Activated naive CD8-positive, alpha-beta T cell treated with anti-CD3 and anti-CD28 coated beads, Interleukin-2, amount 50 U/mL, for 16 hours (primary cell): ENCODE measurements around the gene MCFD2.

Source experiments
- DNase-seq: peaks from one replicate; pipeline ENCODE4 v3.0.0-alpha.2; 2020; ENCODE audit warnings: low read depth, low spot score

The MCFD2 gene

DNA sequence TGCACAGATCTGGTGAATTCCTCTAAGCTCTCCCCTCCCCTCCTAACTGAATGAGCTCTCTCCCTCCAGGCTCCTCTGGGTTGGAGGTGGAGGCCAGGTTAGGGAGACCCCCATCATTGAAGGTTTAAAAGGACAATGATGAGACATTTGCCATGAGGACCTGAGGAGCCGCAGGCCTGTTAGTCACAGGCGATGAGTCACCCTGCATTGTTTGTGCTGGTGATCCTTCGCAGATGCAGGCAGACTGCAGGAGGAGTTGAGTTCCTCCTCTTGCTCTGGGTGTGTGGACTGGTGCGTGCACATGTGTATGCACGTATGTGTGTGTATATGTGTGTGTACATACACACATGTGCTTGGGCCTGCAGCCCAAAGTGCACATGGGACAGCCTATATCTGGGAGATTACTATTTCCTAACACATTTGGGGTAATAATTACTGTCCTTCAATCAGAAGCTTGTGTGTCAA lies 42.0 kb downstream of the MCFD2 start:
- no peak for DNase-seq

DNA sequence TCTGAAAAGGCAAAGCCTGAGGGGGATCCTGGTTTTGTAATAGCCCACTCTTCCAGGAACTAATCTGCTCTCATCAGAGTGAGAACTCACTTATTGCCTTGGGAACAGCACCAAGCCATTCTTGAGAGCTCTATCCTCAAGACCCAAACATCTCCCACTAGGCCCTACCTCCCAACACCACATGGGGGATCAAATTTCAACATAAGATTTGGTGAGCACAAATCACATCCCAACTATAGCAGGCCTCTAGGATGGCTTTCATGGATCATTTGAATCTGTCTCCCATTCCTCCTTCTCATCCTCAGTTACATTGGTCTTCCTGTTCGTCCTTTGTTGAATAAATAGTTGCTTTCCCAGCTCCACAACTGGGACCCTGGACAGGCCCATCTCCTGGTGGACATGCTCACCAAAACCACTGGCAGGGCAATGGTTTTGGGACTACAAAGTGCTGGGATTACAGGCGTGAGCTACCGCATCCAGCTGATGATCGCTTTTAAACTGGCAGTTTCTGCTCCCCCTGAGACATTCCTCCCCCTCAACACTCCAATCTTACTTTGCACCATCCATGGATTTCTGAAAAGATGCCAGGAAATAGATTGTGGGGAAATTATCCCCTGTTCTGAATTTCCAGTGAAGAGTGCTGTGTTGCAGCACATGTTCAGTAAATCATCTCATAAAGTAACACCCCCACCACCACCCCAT lies 42.6 kb downstream of the MCFD2 start:
- no peak for DNase-seq

DNA sequence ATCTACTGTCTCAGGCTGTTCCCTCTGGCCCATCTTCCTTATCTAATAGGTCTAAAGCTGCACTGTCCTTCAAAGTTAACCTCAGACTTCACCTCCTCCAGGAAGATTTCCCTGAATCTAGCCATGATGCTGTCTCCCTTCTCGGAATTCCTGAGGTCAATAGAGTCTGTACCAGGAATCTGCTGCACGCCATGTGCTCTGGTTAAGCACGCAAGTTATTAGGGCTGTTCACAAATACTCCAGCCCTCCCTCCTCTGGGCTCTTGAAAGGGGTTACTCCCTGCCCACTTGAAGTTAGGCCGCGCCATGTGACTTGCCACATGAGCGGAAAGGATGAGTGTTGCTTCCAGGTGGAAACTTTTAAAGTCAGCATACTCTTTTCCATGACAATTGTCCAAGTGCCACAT lies 43.6 kb downstream of the MCFD2 start:
- no peak for DNase-seq

DNA sequence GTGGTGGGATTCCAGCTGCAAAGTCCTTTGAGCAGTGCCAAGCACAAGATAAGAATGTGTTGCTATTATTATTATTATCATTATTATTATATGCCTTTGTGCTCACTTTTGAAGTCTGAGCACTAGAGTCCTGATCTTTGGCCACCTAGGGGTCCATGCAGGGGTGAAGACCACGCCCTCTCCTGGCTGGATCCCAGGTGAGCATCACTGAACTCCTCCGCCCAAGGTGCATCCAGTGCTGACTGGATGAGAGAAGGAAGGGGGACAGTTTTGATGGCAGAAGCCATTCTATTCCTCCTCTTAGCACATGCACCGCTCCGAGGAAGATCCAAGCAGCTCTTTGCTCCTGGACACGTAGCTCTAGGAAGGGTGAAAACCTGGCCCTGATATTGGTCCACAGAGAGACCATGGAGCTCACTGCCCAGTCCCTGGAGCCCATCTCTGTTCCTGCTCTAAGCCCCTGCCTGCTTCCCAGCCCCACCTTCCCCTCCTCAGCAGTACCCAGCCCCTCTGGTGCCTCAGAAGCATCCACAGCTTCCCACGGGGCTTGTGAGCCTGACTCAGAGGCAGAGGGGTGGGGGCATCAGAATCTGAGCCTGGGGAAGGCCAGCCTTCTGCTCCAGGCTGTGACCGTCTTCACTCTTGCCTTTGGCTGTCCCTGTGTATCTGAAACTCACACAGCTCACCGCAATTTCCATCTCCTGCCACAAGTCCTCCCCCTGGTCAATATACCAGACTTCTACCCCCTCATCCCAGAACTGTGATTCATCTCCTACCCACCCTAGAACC lies 45.4 kb downstream of the MCFD2 start:
- no peak for DNase-seq

DNA sequence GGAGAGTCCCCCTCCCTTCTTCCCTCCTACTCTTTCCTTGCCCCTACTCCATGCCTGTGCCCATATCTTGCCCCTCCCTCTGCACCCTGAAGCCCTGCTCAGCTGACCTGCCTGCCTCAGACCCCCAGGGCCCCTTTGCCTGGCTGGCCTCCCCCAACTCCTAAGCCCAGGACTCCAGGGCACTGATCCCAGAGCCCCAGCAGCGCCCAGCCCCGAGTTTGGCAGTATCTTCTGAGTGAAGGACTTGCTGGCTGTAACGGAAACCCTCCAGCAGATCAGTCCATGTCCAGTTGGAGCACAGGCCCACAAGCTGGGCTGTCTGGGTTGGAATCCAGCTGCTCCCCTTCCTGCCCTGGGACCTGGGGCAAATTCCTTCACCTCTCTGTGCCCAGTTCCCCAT lies 46.0 kb downstream of the MCFD2 start:
- no peak for DNase-seq

DNA sequence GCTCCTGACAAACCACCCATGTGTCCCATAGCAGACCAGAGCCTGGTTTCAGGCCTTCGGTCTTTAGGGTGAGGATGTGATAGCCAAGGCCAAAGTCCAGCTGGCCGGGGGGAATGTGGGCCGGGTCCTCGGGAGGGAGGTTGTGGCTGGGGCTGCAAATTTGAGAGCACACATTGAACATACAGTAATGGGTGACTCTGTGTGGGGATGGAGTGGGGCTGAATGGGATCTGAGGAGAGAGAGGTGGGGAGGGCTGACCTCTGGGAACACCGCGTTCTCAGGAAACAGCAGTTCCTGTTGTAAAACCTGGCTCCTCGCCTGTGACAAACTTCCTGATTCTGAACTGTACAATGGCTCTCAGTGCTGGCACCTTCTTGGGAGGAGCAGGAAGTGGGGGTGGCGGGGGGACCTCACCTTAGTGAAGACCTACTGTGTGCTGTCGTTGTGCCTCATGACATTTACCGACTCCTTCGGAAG lies 48.8 kb downstream of the MCFD2 start:
- no peak for DNase-seq

DNA sequence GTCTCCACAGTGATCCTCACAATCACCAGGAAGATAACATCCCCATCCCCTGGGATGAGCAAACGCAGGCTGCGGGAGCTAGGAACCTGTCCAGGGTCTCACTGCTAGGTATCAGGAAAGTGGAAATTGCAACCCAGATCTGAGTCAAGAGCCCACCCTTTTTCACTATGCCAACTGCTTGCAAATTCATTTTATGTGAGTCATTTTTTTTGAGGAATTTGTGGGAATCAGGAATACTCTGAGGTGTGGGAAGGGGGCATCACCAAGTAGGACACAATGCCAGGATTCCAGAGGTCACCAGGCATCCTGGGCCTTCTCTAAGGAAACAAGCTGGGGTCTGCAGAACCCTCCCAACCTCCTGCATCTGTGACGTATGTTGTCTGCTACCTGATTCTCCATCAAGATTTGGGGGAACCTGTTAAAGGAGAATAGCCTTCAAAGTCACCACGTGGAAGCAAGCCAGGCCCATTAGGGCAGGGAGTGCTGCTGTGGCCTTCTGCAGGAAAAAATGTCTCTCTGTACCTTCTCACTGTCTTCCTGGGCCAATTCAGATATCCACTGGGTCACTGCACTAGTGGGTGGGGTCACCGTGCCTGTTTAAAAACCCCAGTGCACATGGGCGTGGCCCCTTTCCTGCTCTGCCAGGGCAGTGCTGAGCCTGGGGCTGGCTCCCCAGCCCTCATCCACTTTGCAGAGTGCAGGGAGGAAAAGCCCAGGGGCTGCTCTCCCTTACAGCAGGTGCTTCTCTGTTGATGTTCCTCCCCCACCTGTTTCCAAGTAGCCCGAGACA lies 50.2 kb downstream of the MCFD2 start:
- no peak for DNase-seq

DNA sequence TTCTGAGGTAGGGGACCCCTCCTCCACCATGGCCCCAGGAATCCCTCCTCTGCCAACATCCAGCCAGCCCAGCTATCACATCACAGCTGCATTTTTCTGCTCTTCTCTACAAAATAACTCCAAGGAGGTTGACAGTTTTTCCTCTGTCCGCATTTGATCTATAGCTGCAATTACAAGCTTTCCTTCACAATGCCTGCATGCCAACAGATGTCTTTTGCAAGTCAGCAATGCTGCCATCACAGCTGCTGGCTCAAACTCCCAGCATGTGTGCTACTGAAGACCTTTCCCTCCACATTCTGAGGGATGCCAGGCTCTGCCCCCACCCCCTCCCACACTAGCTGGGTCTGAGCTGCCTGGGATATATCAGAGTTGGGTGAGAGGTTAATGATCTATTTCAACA lies 51.7 kb downstream of the MCFD2 start:
- no peak for DNase-seq

DNA sequence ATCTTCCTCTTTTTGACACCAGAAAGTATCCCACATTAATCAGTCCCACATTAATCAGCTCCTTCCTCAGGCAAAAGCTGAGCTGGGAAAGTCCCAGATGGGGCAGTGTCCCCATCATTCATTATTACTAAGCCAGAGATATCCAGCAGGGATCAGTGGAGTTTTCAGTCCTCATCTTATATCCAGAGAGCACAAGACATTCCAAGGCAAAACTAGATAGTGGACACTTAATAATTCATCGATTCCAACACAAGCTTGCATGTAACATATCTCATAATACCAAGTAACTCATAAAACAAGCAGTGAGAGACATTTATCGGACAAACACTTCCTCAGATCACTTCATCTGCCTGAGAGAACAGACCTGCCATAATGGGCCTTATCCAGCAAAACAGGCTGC lies 53.1 kb downstream of the MCFD2 start:
- no peak for DNase-seq

DNA sequence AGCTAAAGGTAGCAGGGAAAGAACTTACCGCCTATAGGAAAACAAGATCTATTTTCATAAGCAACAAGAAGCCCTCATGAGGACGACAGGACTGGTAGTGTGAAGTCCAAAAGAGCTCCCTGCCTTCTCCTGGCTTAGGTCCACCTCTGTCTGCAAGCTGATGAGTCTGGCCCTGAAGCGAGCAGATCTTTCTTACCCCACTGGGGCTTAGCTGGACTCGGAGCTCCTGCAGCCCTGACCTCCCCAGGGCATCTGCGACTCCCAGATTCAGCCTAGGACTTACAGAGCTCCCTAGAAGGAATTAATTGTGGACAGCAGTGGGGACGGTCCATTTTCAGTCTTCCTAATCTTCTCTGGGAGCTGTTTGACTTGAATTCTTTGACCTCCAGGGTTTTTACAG lies 53.7 kb downstream of the MCFD2 start:
- no peak for DNase-seq

DNA sequence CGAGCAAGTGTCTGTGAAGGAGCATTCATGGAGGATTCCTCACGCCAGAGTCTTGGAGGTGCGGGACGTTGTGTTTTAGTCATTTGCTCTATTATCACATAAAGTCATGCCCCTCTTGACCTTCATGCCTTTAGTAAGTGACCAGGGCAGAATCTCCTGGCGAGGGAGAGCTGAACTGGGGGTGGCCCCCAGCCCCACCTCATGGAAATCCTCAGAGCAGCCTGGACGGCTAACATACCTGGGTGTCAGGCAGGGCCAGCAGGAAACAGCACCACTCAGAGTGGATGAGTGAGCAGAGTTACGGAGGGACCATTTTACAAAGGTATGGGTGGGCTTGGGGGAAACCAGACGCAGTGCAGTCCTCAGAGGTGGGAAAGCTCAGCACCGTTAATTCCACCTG lies 56.1 kb downstream of the MCFD2 start:
- no peak for DNase-seq

DNA sequence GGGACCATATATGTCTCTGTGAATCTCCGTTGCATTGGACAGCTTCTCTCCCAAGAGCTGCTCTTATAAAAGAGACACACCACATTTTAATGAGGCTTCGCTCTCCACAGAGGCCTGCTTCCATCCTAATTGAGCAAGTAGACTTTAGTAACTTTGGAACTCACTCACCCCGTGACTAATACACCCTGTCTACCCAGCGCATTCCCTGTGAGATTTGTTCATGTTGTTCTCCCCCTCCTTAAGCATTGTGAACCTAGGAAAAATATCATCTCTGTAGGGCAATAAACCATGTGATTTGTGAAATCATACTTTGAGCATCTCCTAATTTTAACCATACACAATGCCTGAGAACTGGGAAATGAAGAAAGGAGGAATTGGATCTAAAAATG lies 56.9 kb downstream of the MCFD2 start:
- no peak for DNase-seq

DNA sequence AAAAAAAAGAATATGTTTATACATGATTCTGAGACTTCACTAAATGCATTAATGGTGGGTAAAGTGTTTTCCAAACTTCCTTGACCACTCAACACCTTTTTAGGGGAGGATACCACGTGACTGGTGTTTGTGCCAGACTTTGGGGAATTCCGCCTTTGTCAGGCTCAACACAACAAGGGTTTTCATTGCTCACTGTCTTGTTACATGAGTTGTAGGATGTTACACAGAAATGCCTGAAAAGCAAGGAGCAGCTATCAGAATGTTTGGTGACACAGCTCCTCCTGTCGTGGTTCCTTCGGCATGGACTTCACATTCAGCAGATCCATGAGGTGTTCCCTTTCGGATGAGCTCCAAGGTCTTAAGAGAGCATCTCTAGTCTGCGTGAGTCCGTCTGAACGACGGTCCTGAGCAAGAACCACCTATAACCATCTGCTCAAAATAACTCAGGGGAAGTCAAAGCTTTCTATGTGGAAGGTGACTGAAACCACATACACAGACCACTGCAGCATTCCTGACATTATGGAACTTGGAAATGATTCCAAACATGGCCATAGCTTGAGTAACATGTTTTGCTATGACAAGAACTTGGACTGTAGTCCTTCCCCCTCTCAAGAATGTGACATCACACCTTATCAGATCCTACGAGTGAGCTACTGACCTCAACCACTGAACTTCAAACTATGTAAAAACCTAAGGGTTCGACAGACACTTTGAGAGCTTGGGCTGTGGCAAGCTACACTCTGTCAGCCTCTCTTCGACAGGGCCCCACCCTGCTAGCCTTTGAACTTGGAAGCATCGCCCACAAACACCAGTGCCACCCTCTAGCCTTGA lies 57.5 kb downstream of the MCFD2 start:
- DNase-seq = no peak

DNA sequence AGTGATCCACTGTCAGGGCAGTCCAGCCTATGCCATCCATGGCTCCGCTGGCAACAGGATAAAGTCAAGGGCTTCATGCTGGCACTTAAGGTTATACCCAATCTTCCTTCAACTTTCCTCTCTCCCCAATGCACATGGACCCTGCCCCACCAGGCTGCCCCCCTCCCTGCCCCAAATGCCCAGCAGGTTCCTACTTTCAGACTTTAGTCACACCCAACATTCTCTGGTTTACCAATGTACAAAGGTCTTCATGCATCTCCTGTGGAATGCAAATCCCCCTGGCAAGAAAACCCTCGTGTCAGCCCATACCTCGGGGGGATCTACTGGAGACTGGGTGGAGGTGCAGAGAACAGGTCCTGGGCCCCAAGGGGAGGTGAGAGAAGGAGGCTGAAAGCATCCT lies 59.3 kb downstream of the MCFD2 start:
- no peak for DNase-seq

DNA sequence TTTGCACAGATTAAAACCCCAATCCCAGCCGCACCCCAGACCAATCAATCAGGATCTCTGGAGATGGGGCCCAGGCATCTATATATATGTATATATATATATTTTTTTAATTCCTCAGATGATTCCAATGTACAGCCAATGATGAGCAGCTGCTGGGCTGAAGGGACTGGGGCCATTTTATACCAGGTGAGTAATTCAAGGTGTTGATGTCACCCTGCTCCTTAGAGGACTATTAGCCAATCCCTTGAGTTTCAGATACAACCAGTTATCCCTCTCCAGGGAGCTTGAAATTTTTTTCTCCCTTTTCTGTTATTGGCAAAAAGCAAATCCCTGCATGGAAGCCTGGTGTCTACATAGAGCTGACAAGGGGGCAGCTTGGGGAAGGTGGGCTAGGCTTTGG lies 59.8 kb downstream of the MCFD2 start:
- DNase-seq = no peak

DNA sequence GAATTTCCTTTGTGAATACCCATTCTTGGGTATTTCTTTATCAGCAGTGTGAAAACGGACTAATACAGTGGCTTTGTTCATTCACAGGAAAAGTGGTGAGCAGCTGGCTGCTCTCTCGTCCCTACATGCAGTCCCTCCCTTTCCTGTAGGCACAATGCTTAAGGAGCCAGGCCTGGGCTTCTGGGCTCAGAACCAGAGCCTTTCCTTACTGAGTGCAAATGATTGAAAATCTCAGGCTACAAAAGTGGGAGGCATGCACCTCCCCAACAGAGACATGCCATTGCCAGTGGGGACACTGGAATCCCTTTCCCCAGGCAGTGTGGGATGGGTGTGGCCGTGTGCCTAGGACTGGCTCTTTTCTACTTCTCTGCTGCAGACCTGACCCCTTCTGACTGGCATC lies 61.3 kb downstream of the MCFD2 start:
- DNase-seq = no peak

DNA sequence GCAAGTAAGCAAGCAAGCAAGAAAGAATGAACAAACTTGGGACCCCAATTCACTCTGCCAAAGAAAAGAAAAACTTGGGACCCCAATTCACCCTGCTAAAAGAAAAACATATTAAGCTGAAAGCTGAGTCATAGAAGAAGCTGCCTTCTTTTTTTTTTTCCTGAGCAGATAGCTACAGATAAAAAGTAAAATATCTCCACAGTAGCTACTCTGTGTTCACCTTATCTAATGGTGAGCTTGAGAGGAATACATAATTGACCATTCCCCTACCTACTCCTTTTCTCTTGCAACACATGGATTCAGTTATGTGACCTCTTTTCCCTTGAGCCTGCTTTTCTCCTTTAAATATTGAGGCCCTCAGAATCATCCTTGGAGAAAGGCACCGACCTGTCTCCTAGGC lies 63.0 kb downstream of the MCFD2 start:
- no peak for DNase-seq

DNA sequence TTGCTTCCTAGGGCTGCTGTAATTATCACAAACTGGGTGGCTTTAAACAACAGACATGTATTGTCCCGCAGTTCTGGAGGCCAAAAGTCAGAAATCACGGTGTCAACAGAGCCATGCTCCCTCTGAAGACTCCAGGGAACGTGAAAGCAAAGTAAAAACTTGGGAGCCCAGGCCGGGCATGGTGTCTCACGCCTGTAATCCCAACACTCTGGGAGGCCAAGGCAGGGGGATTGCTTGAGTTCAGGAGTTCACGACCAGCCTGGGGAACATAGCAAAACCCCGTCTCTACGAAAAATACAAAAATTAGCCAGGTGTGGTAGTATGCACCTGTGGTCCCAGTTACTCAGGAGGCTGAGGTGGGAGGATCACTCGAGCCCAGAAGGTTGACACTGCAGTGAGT lies 63.5 kb downstream of the MCFD2 start:
- no peak for DNase-seq
